ENCODE data around the gene HSPD1.

Gene HSPD1

DNA sequence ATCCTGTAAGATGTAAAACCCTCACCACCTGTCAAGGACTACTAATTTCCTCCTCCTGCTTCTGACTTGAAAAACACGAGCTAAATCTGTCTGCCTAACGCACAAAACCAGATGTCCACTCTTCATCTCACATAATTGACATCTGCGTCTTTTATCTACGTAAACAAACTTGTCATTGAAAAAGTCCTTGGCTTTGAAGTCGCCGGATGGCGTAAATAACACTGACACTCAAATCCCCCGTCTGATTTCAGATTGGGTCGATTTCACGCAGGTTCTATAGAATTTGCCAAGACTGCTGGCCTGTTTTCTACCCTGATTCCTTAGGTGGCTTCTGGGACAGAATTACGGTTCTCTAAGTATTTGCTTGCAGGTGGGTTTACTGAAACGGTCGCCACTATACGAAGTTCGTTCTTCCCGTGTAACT is 15.7 kb upstream of the HSPD1 start:
- Histone ChIP-seq H3K27ac (ENCODE audit: low read depth, low read length) (peak overlapping the region; percentile 92), H4K20me1 (ENCODE audit: control insufficient read depth, insufficient read depth, low read depth, low read length) (no peaks in the 10 kb centered on the region), H3K27me3 (ENCODE audit: control insufficient read depth, low read length) (no peaks in the 10 kb centered on the region), H3K9me3 (ENCODE audit: control insufficient read depth, insufficient read depth, low read length) (peaks cover 1% of the 10 kb centered on the region; the same call in 1 of the 2 replicates), H3K36me3 (ENCODE audit: control insufficient read depth, low read length) (peaks cover 45% of the 10 kb centered on the region), H3K4me2 (ENCODE audit: low read length) (peak overlapping the region; percentile 85), H3F3A (ENCODE audit: control insufficient read depth, insufficient read depth) (peaks cover 23% of the 10 kb centered on the region), H3K79me2 (ENCODE audit: control insufficient read depth, low read length) (peaks cover 66% of the 10 kb centered on the region), H3K4me3 (ENCODE audit: low read length) (peak overlapping the region; percentile 85), H3K9me2 (replicated peaks; ENCODE audit: control insufficient read depth, low read length) (no peaks in the 10 kb centered on the region), H3K4me1 (ENCODE audit: control insufficient read depth, low read length) (peaks cover 27% of the 10 kb centered on the region)
- TF ChIP-seq CTCF (IDR thresholded peaks at IDR 0.05; ENCODE audit: low read depth, low read length, poor library complexity, severe bottlenecking): no peak
- TF ChIP-seq EZH2phosphoT487 (IDR thresholded peaks at IDR 0.05; ENCODE audit: borderline replicate concordance, low read length): no peak

GRCh38 chr2:197514754-197515153 is 15.1 kb upstream of the HSPD1 start:
- H3K36me3 ChIP-seq (ENCODE audit: control insufficient read depth, low read length): peaks cover 41% of the 10 kb centered on the region
- TF ChIP-seq CTCF (IDR thresholded peaks at IDR 0.05; ENCODE audit: low read depth, low read length, poor library complexity, severe bottlenecking) (no peak), EZH2phosphoT487 (IDR thresholded peaks at IDR 0.05; ENCODE audit: borderline replicate concordance, low read length) (no peak)
- no peaks in the 10 kb centered on the region for H4K20me1 ChIP-seq (ENCODE audit: control insufficient read depth, insufficient read depth, low read depth, low read length)
- H3K27ac ChIP-seq (ENCODE audit: low read depth, low read length): peak overlapping the region; percentile 92
- no peaks in the 10 kb centered on the region for H3K9me2 ChIP-seq (replicated peaks; ENCODE audit: control insufficient read depth, low read length)
- H3K4me2 ChIP-seq (ENCODE audit: low read length): peak overlapping the region; percentile 85
- no peaks in the 10 kb centered on the region for H3K27me3 ChIP-seq (ENCODE audit: control insufficient read depth, low read length)
- H3K4me3 ChIP-seq (ENCODE audit: low read length): peak overlapping the region; percentile 85
- peaks cover 23% of the 10 kb centered on the region for H3F3A ChIP-seq (ENCODE audit: control insufficient read depth, insufficient read depth)
- peaks cover 27% of the 10 kb centered on the region for H3K4me1 ChIP-seq (ENCODE audit: control insufficient read depth, low read length)
- H3K9me3 ChIP-seq (ENCODE audit: control insufficient read depth, insufficient read depth, low read length): no peaks in the 10 kb centered on the region
- H3K79me2 ChIP-seq (ENCODE audit: control insufficient read depth, low read length): peaks cover 61% of the 10 kb centered on the region

- H3K9me2 ChIP-seq (replicated peaks; ENCODE audit: control insufficient read depth, low read length): no peaks in the 10 kb centered on the region
- H3K4me1 ChIP-seq (ENCODE audit: control insufficient read depth, low read length): peaks cover 27% of the 10 kb centered on the region
- H3K27ac ChIP-seq (ENCODE audit: low read depth, low read length): peak overlapping the region; percentile 92
- H3K79me2 ChIP-seq (ENCODE audit: control insufficient read depth, low read length): peaks cover 52% of the 10 kb centered on the region
- peaks cover 33% of the 10 kb centered on the region for H3K36me3 ChIP-seq (ENCODE audit: control insufficient read depth, low read length)
- TF ChIP-seq CTCF (IDR thresholded peaks at IDR 0.05; ENCODE audit: low read depth, low read length, poor library complexity, severe bottlenecking): no peak
- TF ChIP-seq EZH2phosphoT487 (IDR thresholded peaks at IDR 0.05; ENCODE audit: borderline replicate concordance, low read length): no peak
- H3K4me3 ChIP-seq (ENCODE audit: low read length): peak overlapping the region; percentile 85
- H3K9me3 ChIP-seq (ENCODE audit: control insufficient read depth, insufficient read depth, low read length): no peaks in the 10 kb centered on the region
- H4K20me1 ChIP-seq (ENCODE audit: control insufficient read depth, insufficient read depth, low read depth, low read length): no peaks in the 10 kb centered on the region
- no peaks in the 10 kb centered on the region for H3K27me3 ChIP-seq (ENCODE audit: control insufficient read depth, low read length)
- peaks cover 23% of the 10 kb centered on the region for H3F3A ChIP-seq (ENCODE audit: control insufficient read depth, insufficient read depth)
- peak overlapping the region; percentile 85 for H3K4me2 ChIP-seq (ENCODE audit: low read length)
Observed at GRCh38 chr2:197513915-197514314, 14.3 kb upstream of the HSPD1 start.
